GM19193 (cell line): ENCODE results near the gene CEL.

ENCODE experiments used
- POLR2A ChIP-seq: IDR thresholded peaks from 4 replicates; pipeline ENCODE4 v1.6.1; 2011; ENCODE audit not compliant: insufficient read depth, insufficient read length; ENCODE audit errors: extremely low read depth

CEL gene

DNA sequence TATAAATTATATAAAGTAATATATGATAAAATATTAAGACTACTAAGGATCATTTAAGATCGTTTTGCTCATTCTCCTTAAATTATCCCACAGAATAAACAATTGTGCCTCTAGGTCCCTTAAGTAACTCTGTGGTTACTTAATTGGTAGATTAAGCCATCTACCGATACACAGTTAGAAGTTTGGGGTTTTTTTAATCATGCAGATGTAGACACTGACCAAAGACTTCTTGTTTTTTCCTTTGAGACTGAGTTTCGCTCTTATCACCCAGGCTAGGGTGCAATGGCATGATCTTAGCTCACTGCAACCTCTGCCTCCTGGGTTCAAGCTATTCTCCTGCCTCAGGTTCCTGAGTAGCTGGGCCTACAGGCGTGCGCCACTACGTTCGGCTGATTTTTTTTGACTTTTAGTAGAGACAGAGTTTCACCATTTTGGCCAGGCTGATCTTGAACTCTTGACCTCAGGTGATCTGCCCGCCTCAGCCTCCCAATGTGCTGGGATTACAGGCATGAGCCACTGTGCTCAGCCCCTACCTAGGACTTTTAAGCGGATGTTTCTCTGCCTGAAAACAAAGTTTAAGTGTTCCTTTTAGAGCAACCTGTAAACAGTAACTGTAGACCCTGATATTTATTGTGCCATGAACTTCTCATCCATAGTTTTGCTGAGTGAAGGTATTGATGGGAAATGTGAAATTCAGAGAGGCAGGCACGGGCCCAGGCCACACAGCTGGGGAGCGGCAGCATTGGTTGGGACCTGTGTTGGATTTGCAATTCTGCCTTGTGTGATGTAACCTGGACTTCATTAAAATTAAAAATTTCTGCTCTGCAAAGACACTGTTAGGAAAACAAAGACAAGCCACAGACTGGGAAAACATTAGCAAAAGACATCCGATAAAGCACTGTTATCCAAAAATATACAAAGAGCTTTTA lies 11.6 kb downstream of the CEL start:
- no peak for TF ChIP-seq POLR2A

DNA sequence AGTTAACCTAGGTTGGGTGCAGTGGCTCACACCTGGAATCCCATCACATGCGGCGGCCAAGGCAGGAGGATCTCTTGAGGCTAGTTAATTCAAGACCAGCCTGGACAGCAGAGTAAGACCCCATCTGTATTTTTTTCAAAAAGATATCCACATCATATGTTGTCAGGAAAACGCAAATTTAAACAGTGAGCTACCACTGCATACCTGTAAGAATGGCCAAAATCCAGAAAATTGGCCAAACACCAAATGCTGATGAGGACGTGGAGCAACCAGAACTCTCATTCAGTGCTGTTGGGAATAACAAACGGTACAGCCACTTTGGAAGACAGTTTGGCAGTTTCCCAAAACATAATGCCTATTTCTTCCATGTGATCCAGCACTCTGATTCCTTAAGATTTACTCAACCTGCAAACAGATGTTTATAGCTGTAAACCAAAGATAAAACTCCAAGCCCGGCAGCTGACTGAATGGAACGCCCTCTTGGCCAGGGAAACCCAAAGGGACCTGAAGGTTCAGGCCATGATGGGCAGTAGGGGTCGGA lies 12.4 kb downstream of the CEL start:
- no peak for TF ChIP-seq POLR2A

DNA sequence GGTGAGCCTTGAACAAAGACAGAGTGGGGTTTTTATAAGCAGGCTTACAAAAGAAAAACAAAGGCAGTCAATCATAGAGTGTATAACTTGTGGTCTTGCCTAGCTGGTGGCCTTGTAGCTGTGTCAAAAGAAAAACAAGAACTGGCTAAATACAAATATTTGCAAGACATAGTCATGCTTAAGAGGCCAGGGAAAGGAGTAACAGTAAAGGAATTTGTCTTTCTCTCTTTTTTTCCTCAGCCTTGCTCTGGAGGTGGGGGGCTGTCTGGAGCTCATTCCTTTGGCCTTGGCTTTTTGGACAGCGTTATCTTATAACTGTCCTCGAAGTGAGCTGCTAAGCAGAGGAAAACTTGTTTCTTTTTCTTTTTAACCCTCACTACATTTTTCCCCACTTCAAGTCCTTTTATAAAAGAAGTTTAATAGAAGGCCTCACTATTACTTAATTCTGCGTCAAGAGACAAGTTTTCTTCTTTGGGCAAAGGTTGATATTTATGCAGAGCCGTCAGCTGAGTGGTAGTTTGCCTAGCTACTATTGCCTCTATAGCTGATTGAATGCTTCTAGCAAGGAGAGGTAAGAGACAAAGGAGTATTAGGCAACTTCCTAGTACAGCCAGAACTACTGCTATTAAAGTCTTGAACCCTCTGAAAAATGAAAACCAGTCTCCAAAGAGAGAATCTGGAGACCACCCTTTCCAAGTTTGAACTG lies 14.3 kb downstream of the CEL start:
- TF ChIP-seq POLR2A, result no peak

DNA sequence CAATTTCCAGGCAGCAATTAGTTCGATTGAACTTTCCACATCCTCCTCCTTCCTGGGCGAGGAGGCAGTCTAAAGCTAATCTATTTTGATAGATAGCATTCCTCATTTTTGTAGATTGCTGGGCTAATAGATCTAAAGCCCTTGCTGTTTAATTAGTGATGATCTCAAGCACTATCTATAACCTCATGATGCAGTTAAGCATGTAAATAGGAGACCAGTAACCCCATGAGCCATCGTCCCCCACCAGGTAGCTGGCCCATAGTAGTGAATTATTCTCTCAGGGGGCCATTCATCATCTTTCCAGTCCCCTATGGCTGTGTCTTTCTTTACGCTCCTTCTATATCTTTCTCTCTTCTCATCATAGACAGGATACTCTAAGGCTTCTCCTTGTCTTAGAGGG lies 14.9 kb downstream of the CEL start:
- TF ChIP-seq POLR2A, result no peak

GRCh38 chr9:133078486-133078885 lies 16.7 kb downstream of the CEL start:
- TF ChIP-seq POLR2A, result no peak

- TF ChIP-seq POLR2A, result no peak
Measured at GRCh38 chr9:133080161-133080560, 18.4 kb downstream of the CEL start.

GRCh38 chr9:133086894-133087293 lies 25.1 kb downstream of the CEL start:
- no peak for TF ChIP-seq POLR2A

- no peak for TF ChIP-seq POLR2A
Measured at GRCh38 chr9:133087429-133088145, 25.8 kb downstream of the CEL start.

DNA sequence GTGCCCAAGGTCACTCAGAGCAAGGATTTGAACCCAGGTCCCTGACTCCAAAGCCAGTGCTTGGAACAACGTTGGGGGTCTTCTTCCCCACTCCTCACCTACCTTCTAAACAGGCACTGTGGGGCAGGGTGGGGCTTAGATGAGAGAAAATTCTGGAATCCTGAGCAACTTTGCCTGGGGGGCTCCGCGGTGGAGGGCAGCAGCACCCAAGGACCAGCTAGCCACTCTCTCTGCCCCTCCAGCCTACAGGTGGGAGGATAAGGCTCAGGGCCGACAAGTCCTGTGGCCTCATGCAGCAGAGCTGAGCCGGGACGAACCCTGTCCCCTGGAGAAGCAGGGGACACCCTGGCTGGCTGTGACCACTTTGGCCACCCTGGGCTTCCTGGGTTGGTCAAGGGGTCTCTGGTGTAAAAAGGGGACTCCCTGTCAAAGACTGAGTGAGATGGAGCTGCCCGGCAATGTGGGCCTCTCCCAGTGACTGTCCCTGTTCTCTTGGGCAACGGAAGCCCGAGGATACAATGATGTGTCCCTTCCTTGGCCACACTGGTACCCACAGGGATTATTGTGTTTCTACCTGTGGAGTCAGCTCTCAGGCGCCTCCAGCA lies 26.5 kb downstream of the CEL start:
- no peak for TF ChIP-seq POLR2A

GRCh38 chr9:133088756-133089155 lies 27.0 kb downstream of the CEL start:
- TF ChIP-seq POLR2A, result no peak

DNA sequence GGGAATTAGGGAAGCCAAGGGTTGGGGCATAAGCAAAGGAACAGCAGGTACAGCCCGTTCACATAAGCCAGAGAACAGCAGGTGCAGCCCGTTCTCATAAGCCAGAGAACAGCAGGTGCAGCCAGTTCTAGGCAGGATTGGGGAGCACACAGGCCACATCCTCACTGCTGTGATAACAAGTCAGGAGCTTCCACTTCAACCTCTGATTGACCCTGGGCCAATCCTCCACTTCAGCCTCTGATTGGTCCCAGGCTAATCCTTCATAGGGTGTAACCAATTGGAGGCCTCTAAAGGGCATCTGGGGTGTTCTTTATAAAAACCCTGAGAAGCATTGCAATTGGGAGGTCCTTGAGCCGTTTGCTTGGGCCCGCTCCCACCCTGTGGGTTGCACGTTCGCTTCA lies 27.5 kb downstream of the CEL start:
- TF ChIP-seq POLR2A, result no peak

DNA sequence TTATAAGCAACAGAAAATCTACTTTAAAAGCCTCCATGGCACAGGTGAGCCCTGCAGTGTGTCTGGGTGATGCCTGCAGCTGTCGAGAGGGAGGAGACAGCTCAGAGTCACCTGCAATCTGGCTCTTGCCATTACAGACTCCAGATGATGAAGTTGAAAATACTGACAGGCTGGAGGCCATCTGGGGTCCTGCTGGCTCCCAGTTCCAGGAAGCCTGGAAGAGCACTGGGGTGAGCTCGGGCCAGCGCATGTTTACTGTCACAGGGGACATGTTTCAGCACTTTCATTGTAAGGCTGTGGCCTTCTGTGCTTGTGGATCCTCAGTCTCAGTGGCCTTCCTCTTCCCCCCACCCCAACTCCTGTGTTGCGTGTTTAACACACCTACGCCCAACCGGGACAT lies 28.4 kb downstream of the CEL start:
- no peak for TF ChIP-seq POLR2A

GRCh38 chr9:133090752-133091385 lies 29.1 kb downstream of the CEL start:
- TF ChIP-seq POLR2A, result no peak

- TF ChIP-seq POLR2A, result no peak
Measured at GRCh38 chr9:133094842-133095393, 33.1 kb downstream of the CEL start.

DNA sequence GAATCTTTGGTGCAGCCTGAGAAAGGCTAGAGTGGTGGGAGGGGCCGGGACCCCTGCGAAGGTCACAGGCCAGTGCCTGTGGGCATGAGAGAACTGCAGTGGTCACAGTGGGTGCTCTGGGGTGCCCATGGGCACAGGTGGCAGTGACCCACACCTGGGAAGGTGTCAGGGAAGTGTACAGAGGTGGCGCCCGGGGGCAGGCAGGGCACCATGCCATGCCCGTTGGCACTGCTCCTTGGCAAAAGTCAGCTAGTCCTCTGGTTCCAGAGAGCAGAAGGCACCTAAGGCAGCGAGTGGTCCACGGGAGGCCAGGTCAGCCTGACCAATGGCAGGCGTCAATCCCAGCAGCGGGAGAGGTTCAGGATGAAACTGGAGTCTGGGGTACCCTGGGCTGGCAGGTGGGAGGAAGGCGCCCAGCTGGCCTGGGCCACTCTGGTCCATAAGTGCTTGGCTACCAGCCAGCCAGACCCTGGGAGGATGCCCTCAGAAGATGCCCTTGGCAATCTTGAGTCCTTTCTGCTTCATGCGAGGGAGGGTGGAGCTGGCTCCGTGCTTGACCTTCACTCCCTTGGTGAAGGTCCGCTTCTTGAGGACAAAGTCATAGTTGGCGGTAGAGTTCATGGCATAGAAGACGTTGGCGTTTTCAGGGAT lies 36.4 kb downstream of the CEL start:
- no peak for TF ChIP-seq POLR2A
